HCT116 (cell line): ENCODE measurements around the gene MMP21. TPM values are rescaled to one million over a fixed set of nuclear protein-coding genes. Genes with fewer than 3 reads are reported as not detected.

Source experiments
- ATAC-seq: fragments of 200-7000 bp; cut with Tn5 transposase; 2 replicates; pipeline ENCODE4 v1.9.1; 2020; ENCODE audit warnings: mild to moderate bottlenecking, moderate library complexity
- BruUV-seq: library from RNA; stranded (reverse); fragments of 400-500 nt; replicated peaks from 2 replicates; lab custom pipeline; 2021; lab: Mats Ljungman, UMichigan
- CTCF ChIA-PET: fragments of 300-600 bp; sonication (Branson Sonifier 250); formaldehyde crosslinking; loops from one replicate; lab custom pipeline; 2021; ENCODE audit warnings: antibody characterized with exemption; lab: Charles Lee
- POLR2A ChIA-PET: fragments of 300-600, 350-600 bp; sonication (Branson Sonifier 250); formaldehyde crosslinking; loops from one replicate; lab custom pipeline; 2021; ENCODE audit warnings: antibody characterized with exemption; lab: Charles Lee
- RAD21 ChIA-PET, 2 experiments: fragments of 300-600 bp; sonication (Branson Sonifier 250); formaldehyde crosslinking; loops; one replicate each; lab custom pipeline; 2023; ENCODE audit warnings: low total read pairs in 2 of 2; ENCODE audit not compliant: uncharacterized antibody in 2 of 2, unreplicated experiment in 2 of 2, low non-redundant PET in 1 of 2; lab: Charles Lee
- DNase-seq: peaks from one replicate; pipeline ENCODE4 v3.0.0-alpha.2; 2010; ENCODE audit warnings: low read depth, low spot score
- H2AFZ ChIP-seq: fragments of 200-600 bp; shearing (Covaris generic), sonication (generic); 2 replicates; pipeline ENCODE4 v1.6.1; 2017; ENCODE audit warnings: low read depth, mixed run types, mixed read lengths, antibody characterized with exemption, low read length; ENCODE audit not compliant: poor library complexity, severe bottlenecking
- H3K27ac ChIP-seq: 2 replicates; pipeline ENCODE4 v1.5.1; 2012; ENCODE audit warnings: low read depth, low read length
- H3K27me3 ChIP-seq: fragments of 200-600 bp; sonication (generic); 2 replicates; pipeline ENCODE4 v1.6.1; 2016; ENCODE audit warnings: mixed run types, low read length, mixed read lengths; ENCODE audit not compliant: insufficient read depth
- H3K36me3 ChIP-seq, 2 experiments: fragments of 200-500 bp in 1 of 2; fragments of 200-600 bp in 1 of 2; sonication (Bioruptor generic) in 1 of 2; sonication (generic) in 1 of 2; 2 replicates each; pipeline versions ENCODE4 v1.5.1 to v1.6.1; 2014 to 2016; ENCODE audit warnings: low read length in 2 of 2, inconsistent platforms in 1 of 2, mixed read lengths in 1 of 2, mixed run types in 1 of 2; ENCODE audit not compliant: insufficient read depth in 2 of 2, control insufficient read depth in 1 of 2
- H3K4me1 ChIP-seq, 2 experiments: fragments of 200-600 bp in 1 of 2; sonication (generic) in 1 of 2; 2 replicates each; pipeline versions ENCODE4 v1.5.1 to v1.6.1; 2012 to 2017; ENCODE audit warnings: low read length in 2 of 2, inconsistent platforms in 1 of 2, mild to moderate bottlenecking in 1 of 2, mixed read lengths in 1 of 2, mixed run types in 1 of 2, moderate library complexity in 1 of 2; ENCODE audit not compliant: insufficient read depth in 2 of 2, control insufficient read depth in 1 of 2
- H3K4me2 ChIP-seq: fragments of 200-600 bp; sonication (generic); 2 replicates; pipeline ENCODE4 v1.6.1; 2017; ENCODE audit warnings: mixed run types, low read length, mixed read lengths
- H3K4me3 ChIP-seq, 2 experiments: fragments of 200-600 bp in 1 of 2; sonication (generic) in 1 of 2; replicated peaks in 1 of 2; 2 replicates each; pipeline ENCODE4 v1.5.1; 2011 to 2016; ENCODE audit warnings: low read length in 2 of 2, control low read depth in 1 of 2, low read depth in 1 of 2, mild to moderate bottlenecking in 1 of 2, mixed read lengths in 1 of 2, mixed run types in 1 of 2
- H3K79me2 ChIP-seq: fragments of 200-600 bp; sonication (generic); 2 replicates; pipeline ENCODE4 v1.6.1; 2017; ENCODE audit warnings: mild to moderate bottlenecking, mixed run types, low read length, moderate library complexity, mixed read lengths; ENCODE audit not compliant: insufficient read depth
- H3K9ac ChIP-seq: fragments of 200-600 bp; sonication (generic); 2 replicates; pipeline ENCODE4 v1.6.1; 2016; ENCODE audit warnings: low read length, mixed read lengths
- H3K9me2 ChIP-seq: fragments of 200-600 bp; sonication (generic), shearing (Covaris generic); 2 replicates; pipeline ENCODE4 v1.6.1; 2017; ENCODE audit warnings: mixed run types, mild to moderate bottlenecking, moderate library complexity; ENCODE audit not compliant: insufficient read depth
- H3K9me3 ChIP-seq, 2 experiments: fragments of 200-500 bp in 1 of 2; fragments of 200-600 bp in 1 of 2; sonication (Bioruptor generic) in 1 of 2; sonication (generic) in 1 of 2; 2 replicates each; pipeline ENCODE4 v1.6.1; 2014 to 2017; ENCODE audit warnings: low read length in 2 of 2, mixed read lengths in 2 of 2, inconsistent platforms in 1 of 2, low read depth in 1 of 2, mild to moderate bottlenecking in 1 of 2, mixed run types in 1 of 2, moderate library complexity in 1 of 2; ENCODE audit not compliant: control insufficient read depth in 1 of 2, insufficient read depth in 1 of 2
- H4K20me1 ChIP-seq: fragments of 200-600 bp; sonication (generic), shearing (Covaris generic); 2 replicates; pipeline ENCODE4 v1.6.1; 2017; ENCODE audit warnings: mixed run types, mild to moderate bottlenecking, moderate library complexity; ENCODE audit not compliant: insufficient read depth
- CBX3 ChIP-seq: IDR thresholded peaks from 2 replicates; pipeline ENCODE4 v1.6.1; 2012; ENCODE audit warnings: low read depth
- CEBPB ChIP-seq: IDR thresholded peaks from 2 replicates; pipeline ENCODE4 v1.6.1; 2012; ENCODE audit warnings: low read depth
- EGR1 ChIP-seq: IDR thresholded peaks from 2 replicates; pipeline ENCODE4 v1.6.1; 2012; ENCODE audit warnings: low read depth
- ELF1 ChIP-seq: IDR thresholded peaks from 2 replicates; pipeline ENCODE4 v1.6.1; 2012; ENCODE audit warnings: low read depth, borderline replicate concordance
- EZH2 ChIP-seq: fragments of 200-600 bp; sonication (generic); IDR thresholded peaks from 2 replicates; pipeline ENCODE4 v1.6.1; 2017; ENCODE audit warnings: antibody characterized with exemption, mixed run types
- EZH2phosphoT487 ChIP-seq: fragments of 200-600 bp; IDR thresholded peaks from 2 replicates; pipeline ENCODE4 v1.6.1; 2018; ENCODE audit warnings: antibody characterized with exemption, borderline replicate concordance
- JUND ChIP-seq: IDR thresholded peaks from 2 replicates; pipeline ENCODE4 v1.6.1; 2012
- MAX ChIP-seq: IDR thresholded peaks from 2 replicates; pipeline ENCODE4 v1.6.1; 2012
- POLR2A ChIP-seq: IDR thresholded peaks from 2 replicates; pipeline ENCODE4 v1.7.0; 2011; ENCODE audit warnings: borderline replicate concordance; ENCODE audit not compliant: insufficient read depth, insufficient read length; ENCODE audit errors: extremely low read depth
- POLR2AphosphoS5 ChIP-seq: IDR thresholded peaks from 2 replicates; pipeline ENCODE4 v1.6.1; 2011; ENCODE audit warnings: mild to moderate bottlenecking, low read depth, low read length, moderate library complexity
- RAD21 ChIP-seq: IDR thresholded peaks from 2 replicates; pipeline ENCODE4 v1.6.1; 2012; ENCODE audit warnings: low read depth, mild to moderate bottlenecking
- REST ChIP-seq: IDR thresholded peaks from 2 replicates; pipeline ENCODE4 v1.6.1; 2012; ENCODE audit warnings: low read depth
- SIN3A ChIP-seq: IDR thresholded peaks from 2 replicates; pipeline ENCODE4 v1.6.1; 2012; ENCODE audit warnings: low read depth
- SP1 ChIP-seq: IDR thresholded peaks from 2 replicates; pipeline ENCODE4 v1.6.1; 2012; ENCODE audit warnings: low read depth
- SRF ChIP-seq: IDR thresholded peaks from 2 replicates; pipeline ENCODE4 v1.6.1; 2012; ENCODE audit warnings: low read depth
- TCF7L2 ChIP-seq: IDR thresholded peaks from 2 replicates; pipeline ENCODE4 v1.7.0; 2011; ENCODE audit warnings: borderline replicate concordance, inconsistent platforms; ENCODE audit not compliant: insufficient read depth, insufficient read length; ENCODE audit errors: extremely low read depth
- ZFX ChIP-seq: fragments of 450-650 bp; IDR thresholded peaks from 2 replicates; pipeline ENCODE4 v1.6.1; 2017
- ZNF274 ChIP-seq: fragments of 200-500 bp; sonication (Bioruptor generic); IDR thresholded peaks from 2 replicates; pipeline ENCODE4 v1.6.1; 2014; ENCODE audit warnings: mild to moderate bottlenecking, low read depth, low read length, inconsistent platforms
- intact Hi-C: fragments of 100-400 bp; cut with micrococcal nuclease; formaldehyde crosslinking; loops from 2 replicates; pipeline ENCODE4 v1.10.0; 2022
- total RNA-seq: library from RNA; stranded (reverse); gene quantifications from one replicate; pipeline ENCODE4 v1.2.1, GENCODE V29; 2021; ENCODE audit not compliant: unreplicated experiment
- TF ChIP-seq, protein P1 (sequence below): IDR thresholded peaks from 2 replicates; pipeline ENCODE4 v1.6.1; 2012
- TF ChIP-seq, protein P2 (sequence below): IDR thresholded peaks from 2 replicates; pipeline ENCODE4 v1.6.1; 2011; ENCODE audit warnings: mild to moderate bottlenecking, low read length, moderate library complexity; ENCODE audit not compliant: insufficient replicate concordance; ENCODE audit errors: extremely low read depth

MMP21 gene
- total RNA-seq, 1 experiment from 2014 or later, result not detected

- TF ChIP-seq ZFX (no peak), EZH2 (no peak), POLR2A (no peak), RAD21 (no peak), JUND (no peak), TCF7L2 (no peak), ELF1 (no peak), SRF (no peak), ZNF274 (no peak), CBX3 (no peak), POLR2AphosphoS5 (no peak), SP1 (no peak)
- TF ChIP-seq, protein P1, sequence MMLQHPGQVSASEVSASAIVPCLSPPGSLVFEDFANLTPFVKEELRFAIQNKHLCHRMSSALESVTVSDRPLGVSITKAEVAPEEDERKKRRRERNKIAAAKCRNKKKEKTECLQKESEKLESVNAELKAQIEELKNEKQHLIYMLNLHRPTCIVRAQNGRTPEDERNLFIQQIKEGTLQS, result no peak
- TF ChIP-seq, all 23 proteins: peak for 0
Observed at GRCh38 chr10:125773687-125774543, 1.7 kb downstream of the MMP21 start (continued).

DNA sequence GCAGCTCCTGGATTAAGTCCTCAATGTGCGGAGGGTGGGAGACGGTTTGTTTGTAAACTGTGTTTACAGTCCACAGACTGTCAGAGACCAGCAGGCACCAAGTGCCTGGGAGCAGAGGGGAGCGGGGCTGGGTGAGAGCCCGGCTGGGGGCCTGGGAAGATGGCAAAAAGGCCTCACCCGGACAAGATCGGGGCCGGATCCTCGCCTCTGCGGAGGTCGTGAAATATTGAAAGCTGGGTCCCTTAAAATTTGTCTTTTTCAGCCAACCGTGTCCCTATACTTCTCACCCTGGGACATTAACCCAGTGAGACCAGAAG, 2.8 kb downstream of the MMP21 start:
- no peak overlapping the region for H3K4me3 ChIP-seq
- no peaks in the 10 kb centered on the region for H3K9me2 ChIP-seq
- H2AFZ ChIP-seq, result no peak overlapping the region
- CTCF ChIA-PET, result no interaction called here
- RAD21 ChIA-PET, result no interaction called here
- intact Hi-C loops, result no loop called here
- no peaks in the 10 kb centered on the region for H4K20me1 ChIP-seq
- no peak overlapping the region for H3K4me2 ChIP-seq
- no peaks in the 10 kb centered on the region for H3K9me3 ChIP-seq
- POLR2A ChIA-PET, result no interaction called here
- H3K79me2 ChIP-seq, result no peaks in the 10 kb centered on the region
- ATAC-seq (no peak), DNase-seq (no peak)
- no TSS peak for BruUV-seq
- H3K9ac ChIP-seq, result no peak overlapping the region
- H3K27me3 ChIP-seq, result no peaks in the 10 kb centered on the region
- no peak overlapping the region for H3K27ac ChIP-seq
- H3K36me3 ChIP-seq, result no peaks in the 10 kb centered on the region
- H3K4me1 ChIP-seq, result no peaks in the 10 kb centered on the region
- TF ChIP-seq TCF7L2 (no peak), EZH2 (no peak), CEBPB (no peak), POLR2A (no peak), JUND (no peak), REST (no peak), SRF (no peak), ELF1 (no peak), MAX (no peak), SP1 (no peak), ZNF274 (no peak), SIN3A (no peak), ZFX (no peak), EZH2phosphoT487 (no peak), EGR1 (no peak)
- TF ChIP-seq, protein P2, sequence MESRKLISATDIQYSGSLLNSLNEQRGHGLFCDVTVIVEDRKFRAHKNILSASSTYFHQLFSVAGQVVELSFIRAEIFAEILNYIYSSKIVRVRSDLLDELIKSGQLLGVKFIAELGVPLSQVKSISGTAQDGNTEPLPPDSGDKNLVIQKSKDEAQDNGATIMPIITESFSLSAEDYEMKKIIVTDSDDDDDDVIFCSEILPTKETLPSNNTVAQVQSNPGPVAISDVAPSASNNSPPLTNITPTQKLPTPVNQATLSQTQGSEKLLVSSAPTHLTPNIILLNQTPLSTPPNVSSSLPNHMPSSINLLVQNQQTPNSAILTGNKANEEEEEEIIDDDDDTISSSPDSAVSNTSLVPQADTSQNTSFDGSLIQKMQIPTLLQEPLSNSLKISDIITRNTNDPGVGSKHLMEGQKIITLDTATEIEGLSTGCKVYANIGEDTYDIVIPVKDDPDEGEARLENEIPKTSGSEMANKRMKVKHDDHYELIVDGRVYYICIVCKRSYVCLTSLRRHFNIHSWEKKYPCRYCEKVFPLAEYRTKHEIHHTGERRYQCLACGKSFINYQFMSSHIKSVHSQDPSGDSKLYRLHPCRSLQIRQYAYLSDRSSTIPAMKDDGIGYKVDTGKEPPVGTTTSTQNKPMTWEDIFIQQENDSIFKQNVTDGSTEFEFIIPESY, result no peak
